Mucosa of descending colon (tissue), 3 donors: ENCODE measurements around the gene CANT1. TPM values are rescaled to one million over a fixed set of nuclear protein-coding genes. Genes with fewer than 3 reads are reported as not detected.
A peak's percentile ranks its signal among the peaks of the same experiment; 100 is the strongest.

Source experiments
- ATAC-seq: fragments of 200-7000 bp; cut with Tn5 transposase; one replicate; pipeline ENCODE4 v1.9.1; 2020; ENCODE audit warnings: mild to moderate bottlenecking, moderate library complexity
- DNase-seq, 3 donors: peaks; one replicate each; pipeline ENCODE4 v3.0.0-alpha.2; 2020
- H3K36me3 ChIP-seq: fragments of 200-600 bp; one replicate; pipeline ENCODE4 v1.8.0; 2021; ENCODE audit warnings: low read depth, mild to moderate bottlenecking
- H3K4me1 ChIP-seq: fragments of 200-600 bp; one replicate; pipeline ENCODE4 v1.8.0; 2021; ENCODE audit warnings: low read depth, mild to moderate bottlenecking
- H3K4me3 ChIP-seq: fragments of 200-600 bp; one replicate; pipeline ENCODE4 v1.8.0; 2021; ENCODE audit warnings: mild to moderate bottlenecking
- H3K9me3 ChIP-seq: fragments of 200-600 bp; one replicate; pipeline ENCODE4 v1.8.0; 2021; ENCODE audit warnings: mild to moderate bottlenecking
- CTCF ChIP-seq: fragments of 200-600 bp; IDR thresholded peaks from one replicate; pipeline ENCODE4 v1.8.0; 2022; ENCODE audit warnings: antibody characterized with exemption, mild to moderate bottlenecking
- intact Hi-C, 2 donors: fragments of 100-400 bp; cut with DNase I in 1 of 2; cut with micrococcal nuclease in 1 of 2; formaldehyde crosslinking; loops; one replicate each; pipeline versions ENCODE4 v1.11.0 to v1.11.1; 2022; cut with DNase I, micrococcal nuclease
- total RNA-seq, 3 donors: library from RNA; stranded (reverse); fragmentation: NEBNext Ultra II Directional in 2 of 3; extraction: Animal tissue kit (Norgen Biotek cat#: 25700) in 2 of 3; gene quantifications; one replicate each; pipeline versions ENCODE4 v1.2.1 to v1.2.4, GENCODE V29; 2021 to 2023
- donor health status: DM: no; HTN: no; CAD: no; lungs with moderate emphysema.
- donor health status: DM: no; HTN: no; CAD: no.
- donor health status: DM: no; HTN: yes; CAD: no.

CANT1 gene
- total RNA-seq, 3 donors from 2014 or later, result 159 to 376 (median 242) TPM

- H3K36me3 ChIP-seq, result no peaks in the 10 kb centered on the region
These were observed 38.5 kb downstream of the CANT1 start for GRCh38 chr17:78970834-78971755.

GRCh38 chr17:78969865-78970264, 39.7 kb downstream of the CANT1 start:
- H3K4me1 ChIP-seq, result peaks cover 14% of the 10 kb centered on the region
- TF ChIP-seq CTCF, result no peak
- no peak overlapping the region for H3K4me3 ChIP-seq
- no peaks in the 10 kb centered on the region for H3K9me3 ChIP-seq
- no peaks in the 10 kb centered on the region for H3K36me3 ChIP-seq
- ATAC-seq, result no peak
- intact Hi-C loops, result loop anchor here (2.0 to 5.0 kb wide), 2 partner anchors 103 to 108 kb away; no protein-coding TSS in a partner anchor
- no peak for DNase-seq

More at GRCh38 chr17:78970834-78971755, 38.5 kb downstream of the CANT1 start:
- Histone ChIP-seq H3K4me3 (no peak overlapping the region), H3K4me1 (peaks cover 19% of the 10 kb centered on the region), H3K9me3 (no peaks in the 10 kb centered on the region)
- TF ChIP-seq CTCF, result peak; percentile 61
- DNase-seq (peak in 2 of 3 donors; percentile 85 to 93), ATAC-seq (peak; percentile 66)
- intact Hi-C loops, result loop anchor here (2.0 to 5.0 kb wide), 2 partner anchors 104 to 109 kb away; no protein-coding TSS in a partner anchor

GRCh38 chr17:78967782-78968362, 41.7 kb downstream of the CANT1 start:
- intact Hi-C loops, result no loop called here
- H3K9me3 ChIP-seq, result no peaks in the 10 kb centered on the region
- ATAC-seq (no peak), DNase-seq (no peak)
- peaks cover 10% of the 10 kb centered on the region for H3K4me1 ChIP-seq
- TF ChIP-seq CTCF, result no peak
- H3K36me3 ChIP-seq, result no peaks in the 10 kb centered on the region
- H3K4me3 ChIP-seq, result no peak overlapping the region

GRCh38 chr17:78966910-78967600, 42.5 kb downstream of the CANT1 start:
- Histone ChIP-seq H3K4me3 (no peak overlapping the region), H3K36me3 (no peaks in the 10 kb centered on the region), H3K4me1 (peaks cover 10% of the 10 kb centered on the region), H3K9me3 (no peaks in the 10 kb centered on the region)
- no peak for TF ChIP-seq CTCF
- intact Hi-C loops, result no loop called here
- DNase-seq, result no peak
- ATAC-seq, result no peak

GRCh38 chr17:78966123-78966813, 43.3 kb downstream of the CANT1 start:
- Histone ChIP-seq H3K4me1 (peaks cover 14% of the 10 kb centered on the region), H3K36me3 (no peaks in the 10 kb centered on the region), H3K4me3 (no peak overlapping the region), H3K9me3 (no peaks in the 10 kb centered on the region)
- DNase-seq (no peak), ATAC-seq (no peak)
- no peak for TF ChIP-seq CTCF
- intact Hi-C loops, result no loop called here
